WTC11 (cell line): ENCODE results near the gene SVEP1. TPM values are rescaled to one million over a fixed set of nuclear protein-coding genes. Genes with fewer than 3 reads are reported as not detected.

Experiments
- ATAC-seq: fragments of 200-7000 bp; cut with Tn5 transposase; 2 replicates; pipeline ENCODE4 v1.10.0; 2021; ENCODE audit warnings: mild to moderate bottlenecking, moderate library complexity
- CTCF ChIA-PET: fragments of 300-600 bp; sonication (Branson Sonifier 250); formaldehyde crosslinking; loops from one replicate; lab custom pipeline; 2021; ENCODE audit warnings: antibody characterized with exemption; lab: Charles Lee
- POLR2A ChIA-PET: fragments of 350-600 bp; sonication (Branson Sonifier 250); formaldehyde crosslinking; loops from one replicate; lab custom pipeline; 2021; ENCODE audit warnings: antibody characterized with exemption; lab: Charles Lee
- DNase-seq: peaks from one replicate; pipeline ENCODE4 v3.0.0; 2021; ENCODE audit warnings: low spot score
- H3K27ac Mint-ChIP-seq: 2 replicates; pipeline ENCODE4 v1.8.0; 2021; ENCODE audit warnings: mixed read lengths
- H3K27me3 Mint-ChIP-seq: 2 replicates; pipeline ENCODE4 v1.8.0; 2021; ENCODE audit warnings: low read depth, mild to moderate bottlenecking, moderate library complexity, mixed read lengths
- H3K36me3 Mint-ChIP-seq: 2 replicates; pipeline ENCODE4 v1.8.0; 2021; ENCODE audit warnings: mixed read lengths
- H3K4me1 Mint-ChIP-seq: 2 replicates; pipeline ENCODE4 v1.8.0; 2022; ENCODE audit warnings: mixed read lengths
- H3K4me3 Mint-ChIP-seq: 2 replicates; pipeline ENCODE4 v1.8.0; 2021; ENCODE audit warnings: mild to moderate bottlenecking, moderate library complexity, mixed read lengths
- H3K9me3 Mint-ChIP-seq: 2 replicates; pipeline ENCODE4 v1.8.0; 2021; ENCODE audit warnings: mixed read lengths
- ATF1 ChIP-seq: sonication (generic); formaldehyde crosslinking; IDR thresholded peaks from 2 replicates; pipeline ENCODE4 v1.8.1; 2023; ENCODE audit warnings: mild to moderate bottlenecking, moderate library complexity, missing genetic modification reagents
- EMX1 ChIP-seq: fragments of 250-450 bp; sonication (Bioruptor Pico); IDR thresholded peaks from 2 replicates; pipeline ENCODE4 v1.8.0; 2021; ENCODE audit warnings: mild to moderate bottlenecking
- FOXK1 ChIP-seq: sonication (generic); formaldehyde crosslinking; IDR thresholded peaks from 2 replicates; pipeline ENCODE4 v1.8.0; 2022; ENCODE audit warnings: mild to moderate bottlenecking, moderate library complexity, missing genetic modification reagents
- GABPB1 ChIP-seq: sonication (generic); formaldehyde crosslinking; IDR thresholded peaks from 2 replicates; pipeline ENCODE4 v1.8.1; 2023; ENCODE audit warnings: mild to moderate bottlenecking, missing genetic modification reagents
- IRF2 ChIP-seq: sonication (generic); formaldehyde crosslinking; IDR thresholded peaks from 2 replicates; pipeline ENCODE4 v1.8.0; 2022; ENCODE audit warnings: low read depth, missing genetic modification reagents, borderline replicate concordance
- JAZF1 ChIP-seq: fragments of 250-450 bp; sonication (Bioruptor Pico); IDR thresholded peaks from 2 replicates; pipeline ENCODE4 v1.9.0; 2021; ENCODE audit warnings: moderate library complexity, mild to moderate bottlenecking, inconsistent platforms
- MXD4 ChIP-seq: fragments of 250-450 bp; sonication (Bioruptor Pico); IDR thresholded peaks from 2 replicates; pipeline ENCODE4 v1.8.0; 2021; ENCODE audit warnings: mild to moderate bottlenecking, moderate library complexity, borderline replicate concordance
- NFE2L1 ChIP-seq: sonication (generic); formaldehyde crosslinking; IDR thresholded peaks from 2 replicates; pipeline ENCODE4 v1.8.1; 2023; ENCODE audit warnings: missing genetic modification reagents
- NFYB ChIP-seq: sonication (generic); formaldehyde crosslinking; conservative IDR thresholded peaks from 2 replicates; pipeline ENCODE4 v1.8.0; 2022; ENCODE audit warnings: low read depth, missing genetic modification reagents
- RELA ChIP-seq: sonication (generic); formaldehyde crosslinking; IDR thresholded peaks from 2 replicates; pipeline ENCODE4 v1.8.1; 2022; ENCODE audit warnings: missing genetic modification reagents, mild to moderate bottlenecking, borderline replicate concordance
- SMAD3 ChIP-seq: sonication (generic); formaldehyde crosslinking; IDR thresholded peaks from 2 replicates; pipeline ENCODE4 v1.8.0; 2022; ENCODE audit warnings: missing genetic modification reagents, mild to moderate bottlenecking, borderline replicate concordance
- TCF7 ChIP-seq: sonication (generic); formaldehyde crosslinking; IDR thresholded peaks from 2 replicates; pipeline ENCODE4 v1.8.0; 2022; ENCODE audit warnings: mild to moderate bottlenecking, low read depth, missing genetic modification reagents, moderate library complexity
- TEAD4 ChIP-seq: sonication (generic); formaldehyde crosslinking; IDR thresholded peaks from 2 replicates; pipeline ENCODE4 v1.8.0; 2022; ENCODE audit warnings: mild to moderate bottlenecking, missing genetic modification reagents
- ZBTB21 ChIP-seq: sonication (generic); formaldehyde crosslinking; IDR thresholded peaks from 2 replicates; pipeline ENCODE4 v1.8.1; 2023; ENCODE audit warnings: mild to moderate bottlenecking, missing genetic modification reagents, borderline replicate concordance
- ZNF396 ChIP-seq: fragments of 250-450 bp; sonication (Bioruptor Pico); IDR thresholded peaks from 2 replicates; pipeline ENCODE4 v1.8.0; 2021; ENCODE audit warnings: mild to moderate bottlenecking, moderate library complexity, borderline replicate concordance
- ZNF416 ChIP-seq: fragments of 250-450 bp; sonication (Bioruptor Pico); IDR thresholded peaks from 2 replicates; pipeline ENCODE4 v1.9.0; 2021; ENCODE audit warnings: mild to moderate bottlenecking, inconsistent platforms
- ZNF671 ChIP-seq: fragments of 250-450 bp; sonication (Bioruptor Pico); IDR thresholded peaks from 2 replicates; pipeline ENCODE4 v1.8.0; 2021; ENCODE audit warnings: mild to moderate bottlenecking
- total RNA-seq: library from RNA; stranded (reverse); gene quantifications from 3 replicates; pipeline ENCODE4 v1.2.3, GENCODE V29; 2021
- TF ChIP-seq, protein P1 (sequence below): sonication (generic); formaldehyde crosslinking; IDR thresholded peaks from 2 replicates; pipeline ENCODE4 v1.8.0; 2022; ENCODE audit warnings: mild to moderate bottlenecking, missing genetic modification reagents
- TF ChIP-seq, protein P2 (sequence below): sonication (generic); formaldehyde crosslinking; IDR thresholded peaks from 2 replicates; pipeline ENCODE4 v1.8.1; 2023; ENCODE audit warnings: mild to moderate bottlenecking, missing genetic modification reagents, borderline replicate concordance
- TF ChIP-seq, protein P3 (sequence below): fragments of 250-450 bp; sonication (Bioruptor Pico); IDR thresholded peaks from 2 replicates; pipeline ENCODE4 v1.9.0; 2021; ENCODE audit warnings: mild to moderate bottlenecking
- TF ChIP-seq, protein P4 (sequence below): fragments of 250-450 bp; sonication (Bioruptor Pico); IDR thresholded peaks from 2 replicates; pipeline ENCODE4 v1.8.0; 2021; ENCODE audit warnings: mild to moderate bottlenecking
- TF ChIP-seq, protein P5 (sequence below): sonication (generic); formaldehyde crosslinking; IDR thresholded peaks from 2 replicates; pipeline ENCODE4 v1.8.1; 2022; ENCODE audit warnings: mild to moderate bottlenecking, missing genetic modification reagents, moderate library complexity, borderline replicate concordance
- TF ChIP-seq, protein P6 (sequence below): fragments of 250-450 bp; sonication (Bioruptor Pico); IDR thresholded peaks from 2 replicates; pipeline ENCODE4 v1.9.0; 2021; ENCODE audit warnings: mild to moderate bottlenecking
- TF ChIP-seq, protein P7 (sequence below): sonication (generic); formaldehyde crosslinking; IDR thresholded peaks from 2 replicates; pipeline ENCODE4 v1.8.1; 2023; ENCODE audit warnings: mild to moderate bottlenecking, moderate library complexity, missing genetic modification reagents

The SVEP1 gene
- total RNA-seq, 1 experiment from 2014 or later = 0.74 TPM

DNA sequence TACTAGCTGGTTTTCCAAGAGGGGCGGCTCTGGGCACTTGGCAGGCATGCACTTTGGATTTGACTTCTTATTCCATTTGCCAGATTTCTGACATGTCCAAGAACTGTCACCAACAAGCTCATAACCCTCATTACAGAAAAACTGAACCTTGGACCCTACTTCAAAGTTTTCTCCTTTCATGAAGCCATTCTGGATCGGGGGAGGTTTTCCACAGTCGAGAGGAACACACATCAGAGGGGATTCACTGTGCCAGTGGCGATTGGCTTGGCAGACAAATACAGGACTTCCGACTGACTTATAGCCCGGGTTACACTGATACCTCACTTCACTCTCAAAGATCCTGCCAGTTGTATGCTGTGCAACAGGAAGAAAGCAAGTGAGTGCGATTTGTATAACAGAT is 170.9 kb downstream of the SVEP1 start (continued):
- TF ChIP-seq, protein P1, sequence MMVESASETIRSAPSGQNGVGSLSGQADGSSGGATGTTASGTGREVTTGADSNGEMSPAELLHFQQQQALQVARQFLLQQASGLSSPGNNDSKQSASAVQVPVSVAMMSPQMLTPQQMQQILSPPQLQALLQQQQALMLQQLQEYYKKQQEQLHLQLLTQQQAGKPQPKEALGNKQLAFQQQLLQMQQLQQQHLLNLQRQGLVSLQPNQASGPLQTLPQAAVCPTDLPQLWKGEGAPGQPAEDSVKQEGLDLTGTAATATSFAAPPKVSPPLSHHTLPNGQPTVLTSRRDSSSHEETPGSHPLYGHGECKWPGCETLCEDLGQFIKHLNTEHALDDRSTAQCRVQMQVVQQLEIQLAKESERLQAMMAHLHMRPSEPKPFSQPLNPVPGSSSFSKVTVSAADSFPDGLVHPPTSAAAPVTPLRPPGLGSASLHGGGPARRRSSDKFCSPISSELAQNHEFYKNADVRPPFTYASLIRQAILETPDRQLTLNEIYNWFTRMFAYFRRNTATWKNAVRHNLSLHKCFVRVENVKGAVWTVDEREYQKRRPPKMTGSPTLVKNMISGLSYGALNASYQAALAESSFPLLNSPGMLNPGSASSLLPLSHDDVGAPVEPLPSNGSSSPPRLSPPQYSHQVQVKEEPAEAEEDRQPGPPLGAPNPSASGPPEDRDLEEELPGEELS (CRISPR knock-in tag) = no peak
- TF ChIP-seq SMAD3 (no peak), NFYB (CRISPR knock-in tag) (no peak), JAZF1 (CRISPR knock-in tag) (no peak), TCF7 (no peak), RELA (CRISPR knock-in tag) (no peak), TEAD4 (CRISPR knock-in tag) (no peak), FOXK1 (CRISPR knock-in tag) (no peak), MXD4 (CRISPR knock-in tag) (no peak), ZNF396 (CRISPR knock-in tag) (no peak), ATF1 (CRISPR knock-in tag) (no peak), IRF2 (CRISPR knock-in tag) (no peak)
- TF ChIP-seq, protein P2, sequence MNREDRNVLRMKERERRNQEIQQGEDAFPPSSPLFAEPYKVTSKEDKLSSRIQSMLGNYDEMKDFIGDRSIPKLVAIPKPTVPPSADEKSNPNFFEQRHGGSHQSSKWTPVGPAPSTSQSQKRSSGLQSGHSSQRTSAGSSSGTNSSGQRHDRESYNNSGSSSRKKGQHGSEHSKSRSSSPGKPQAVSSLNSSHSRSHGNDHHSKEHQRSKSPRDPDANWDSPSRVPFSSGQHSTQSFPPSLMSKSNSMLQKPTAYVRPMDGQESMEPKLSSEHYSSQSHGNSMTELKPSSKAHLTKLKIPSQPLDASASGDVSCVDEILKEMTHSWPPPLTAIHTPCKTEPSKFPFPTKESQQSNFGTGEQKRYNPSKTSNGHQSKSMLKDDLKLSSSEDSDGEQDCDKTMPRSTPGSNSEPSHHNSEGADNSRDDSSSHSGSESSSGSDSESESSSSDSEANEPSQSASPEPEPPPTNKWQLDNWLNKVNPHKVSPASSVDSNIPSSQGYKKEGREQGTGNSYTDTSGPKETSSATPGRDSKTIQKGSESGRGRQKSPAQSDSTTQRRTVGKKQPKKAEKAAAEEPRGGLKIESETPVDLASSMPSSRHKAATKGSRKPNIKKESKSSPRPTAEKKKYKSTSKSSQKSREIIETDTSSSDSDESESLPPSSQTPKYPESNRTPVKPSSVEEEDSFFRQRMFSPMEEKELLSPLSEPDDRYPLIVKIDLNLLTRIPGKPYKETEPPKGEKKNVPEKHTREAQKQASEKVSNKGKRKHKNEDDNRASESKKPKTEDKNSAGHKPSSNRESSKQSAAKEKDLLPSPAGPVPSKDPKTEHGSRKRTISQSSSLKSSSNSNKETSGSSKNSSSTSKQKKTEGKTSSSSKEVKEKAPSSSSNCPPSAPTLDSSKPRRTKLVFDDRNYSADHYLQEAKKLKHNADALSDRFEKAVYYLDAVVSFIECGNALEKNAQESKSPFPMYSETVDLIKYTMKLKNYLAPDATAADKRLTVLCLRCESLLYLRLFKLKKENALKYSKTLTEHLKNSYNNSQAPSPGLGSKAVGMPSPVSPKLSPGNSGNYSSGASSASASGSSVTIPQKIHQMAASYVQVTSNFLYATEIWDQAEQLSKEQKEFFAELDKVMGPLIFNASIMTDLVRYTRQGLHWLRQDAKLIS = no peak
- TF ChIP-seq, protein P3, sequence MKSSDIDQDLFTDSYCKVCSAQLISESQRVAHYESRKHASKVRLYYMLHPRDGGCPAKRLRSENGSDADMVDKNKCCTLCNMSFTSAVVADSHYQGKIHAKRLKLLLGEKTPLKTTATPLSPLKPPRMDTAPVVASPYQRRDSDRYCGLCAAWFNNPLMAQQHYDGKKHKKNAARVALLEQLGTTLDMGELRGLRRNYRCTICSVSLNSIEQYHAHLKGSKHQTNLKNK = no peak
- TF ChIP-seq, protein P4, sequence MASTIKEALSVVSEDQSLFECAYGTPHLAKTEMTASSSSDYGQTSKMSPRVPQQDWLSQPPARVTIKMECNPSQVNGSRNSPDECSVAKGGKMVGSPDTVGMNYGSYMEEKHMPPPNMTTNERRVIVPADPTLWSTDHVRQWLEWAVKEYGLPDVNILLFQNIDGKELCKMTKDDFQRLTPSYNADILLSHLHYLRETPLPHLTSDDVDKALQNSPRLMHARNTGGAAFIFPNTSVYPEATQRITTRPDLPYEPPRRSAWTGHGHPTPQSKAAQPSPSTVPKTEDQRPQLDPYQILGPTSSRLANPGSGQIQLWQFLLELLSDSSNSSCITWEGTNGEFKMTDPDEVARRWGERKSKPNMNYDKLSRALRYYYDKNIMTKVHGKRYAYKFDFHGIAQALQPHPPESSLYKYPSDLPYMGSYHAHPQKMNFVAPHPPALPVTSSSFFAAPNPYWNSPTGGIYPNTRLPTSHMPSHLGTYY (CRISPR knock-in tag) = no peak

DNA sequence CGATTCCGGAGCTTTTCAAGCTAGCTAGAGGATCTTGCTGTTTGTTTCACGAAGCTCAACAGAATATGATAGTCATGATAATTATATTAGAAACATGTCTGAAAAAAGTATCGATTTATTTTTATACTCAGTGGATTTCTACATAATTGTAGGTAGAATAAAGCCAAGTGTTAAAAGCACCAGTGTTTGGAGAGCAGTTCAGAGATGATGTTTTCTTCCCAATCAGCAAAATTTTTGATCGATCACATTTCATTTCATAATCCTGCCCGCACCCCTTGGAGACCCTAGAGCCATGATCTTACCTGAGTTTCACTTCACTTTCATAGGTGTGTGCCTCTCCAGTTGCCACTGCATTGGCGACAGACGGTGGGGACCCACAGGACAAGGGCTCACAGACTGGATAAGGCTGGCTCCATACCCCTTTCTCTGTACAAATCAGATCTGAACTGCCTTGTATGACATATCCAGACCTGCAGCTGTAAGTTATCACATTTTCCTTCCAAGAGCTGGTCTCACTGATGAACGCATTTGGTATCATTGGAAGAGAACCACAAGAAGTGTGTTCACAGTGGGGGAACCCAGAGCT is 173.6 kb downstream of the SVEP1 start:
- no peaks in the 10 kb centered on the region for H3K9me3 Mint-ChIP-seq
- CTCF ChIA-PET = no interaction called here
- POLR2A ChIA-PET = no interaction called here
- no peak for TF ChIP-seq JAZF1 (CRISPR knock-in tag)
- TF ChIP-seq ZBTB21 (CRISPR knock-in tag) = no peak
- TF ChIP-seq NFE2L1 = no peak
- no peak for TF ChIP-seq ZNF416 (CRISPR knock-in tag)
- TF ChIP-seq, protein P5, sequence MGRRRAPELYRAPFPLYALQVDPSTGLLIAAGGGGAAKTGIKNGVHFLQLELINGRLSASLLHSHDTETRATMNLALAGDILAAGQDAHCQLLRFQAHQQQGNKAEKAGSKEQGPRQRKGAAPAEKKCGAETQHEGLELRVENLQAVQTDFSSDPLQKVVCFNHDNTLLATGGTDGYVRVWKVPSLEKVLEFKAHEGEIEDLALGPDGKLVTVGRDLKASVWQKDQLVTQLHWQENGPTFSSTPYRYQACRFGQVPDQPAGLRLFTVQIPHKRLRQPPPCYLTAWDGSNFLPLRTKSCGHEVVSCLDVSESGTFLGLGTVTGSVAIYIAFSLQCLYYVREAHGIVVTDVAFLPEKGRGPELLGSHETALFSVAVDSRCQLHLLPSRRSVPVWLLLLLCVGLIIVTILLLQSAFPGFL = no peak
- TF ChIP-seq ZNF671 (CRISPR knock-in tag) = no peak
- TF ChIP-seq, protein P6, sequence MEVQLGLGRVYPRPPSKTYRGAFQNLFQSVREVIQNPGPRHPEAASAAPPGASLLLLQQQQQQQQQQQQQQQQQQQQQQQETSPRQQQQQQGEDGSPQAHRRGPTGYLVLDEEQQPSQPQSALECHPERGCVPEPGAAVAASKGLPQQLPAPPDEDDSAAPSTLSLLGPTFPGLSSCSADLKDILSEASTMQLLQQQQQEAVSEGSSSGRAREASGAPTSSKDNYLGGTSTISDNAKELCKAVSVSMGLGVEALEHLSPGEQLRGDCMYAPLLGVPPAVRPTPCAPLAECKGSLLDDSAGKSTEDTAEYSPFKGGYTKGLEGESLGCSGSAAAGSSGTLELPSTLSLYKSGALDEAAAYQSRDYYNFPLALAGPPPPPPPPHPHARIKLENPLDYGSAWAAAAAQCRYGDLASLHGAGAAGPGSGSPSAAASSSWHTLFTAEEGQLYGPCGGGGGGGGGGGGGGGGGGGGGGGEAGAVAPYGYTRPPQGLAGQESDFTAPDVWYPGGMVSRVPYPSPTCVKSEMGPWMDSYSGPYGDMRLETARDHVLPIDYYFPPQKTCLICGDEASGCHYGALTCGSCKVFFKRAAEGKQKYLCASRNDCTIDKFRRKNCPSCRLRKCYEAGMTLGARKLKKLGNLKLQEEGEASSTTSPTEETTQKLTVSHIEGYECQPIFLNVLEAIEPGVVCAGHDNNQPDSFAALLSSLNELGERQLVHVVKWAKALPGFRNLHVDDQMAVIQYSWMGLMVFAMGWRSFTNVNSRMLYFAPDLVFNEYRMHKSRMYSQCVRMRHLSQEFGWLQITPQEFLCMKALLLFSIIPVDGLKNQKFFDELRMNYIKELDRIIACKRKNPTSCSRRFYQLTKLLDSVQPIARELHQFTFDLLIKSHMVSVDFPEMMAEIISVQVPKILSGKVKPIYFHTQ (CRISPR knock-in tag) = no peak
- no peak for TF ChIP-seq GABPB1 (CRISPR knock-in tag)
- TF ChIP-seq, protein P7, sequence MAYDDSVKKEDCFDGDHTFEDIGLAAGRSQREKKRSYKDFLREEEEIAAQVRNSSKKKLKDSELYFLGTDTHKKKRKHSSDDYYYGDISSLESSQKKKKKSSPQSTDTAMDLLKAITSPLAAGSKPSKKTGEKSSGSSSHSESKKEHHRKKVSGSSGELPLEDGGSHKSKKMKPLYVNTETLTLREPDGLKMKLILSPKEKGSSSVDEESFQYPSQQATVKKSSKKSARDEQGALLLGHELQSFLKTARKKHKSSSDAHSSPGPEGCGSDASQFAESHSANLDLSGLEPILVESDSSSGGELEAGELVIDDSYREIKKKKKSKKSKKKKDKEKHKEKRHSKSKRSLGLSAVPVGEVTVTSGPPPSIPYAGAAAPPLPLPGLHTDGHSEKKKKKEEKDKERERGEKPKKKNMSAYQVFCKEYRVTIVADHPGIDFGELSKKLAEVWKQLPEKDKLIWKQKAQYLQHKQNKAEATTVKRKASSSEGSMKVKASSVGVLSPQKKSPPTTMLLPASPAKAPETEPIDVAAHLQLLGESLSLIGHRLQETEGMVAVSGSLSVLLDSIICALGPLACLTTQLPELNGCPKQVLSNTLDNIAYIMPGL (CRISPR knock-in tag) = no peak
- no peak for TF ChIP-seq EMX1 (CRISPR knock-in tag)

More for the DNA sequence above, 173.6 kb downstream of the SVEP1 start:
- no peaks in the 10 kb centered on the region for H3K4me1 Mint-ChIP-seq
- ATAC-seq (no peak), DNase-seq (no peak)
- no peaks in the 10 kb centered on the region for H3K36me3 Mint-ChIP-seq
- no peak overlapping the region for H3K27ac Mint-ChIP-seq
- H3K27me3 Mint-ChIP-seq = no peaks in the 10 kb centered on the region
- H3K4me3 Mint-ChIP-seq = no peak overlapping the region
